ENCODE measurements around the gene SEMA4D. TPM values are rescaled to one million over a fixed set of nuclear protein-coding genes. Genes with fewer than 3 reads are reported as not detected.

The SEMA4D gene
- total RNA-seq, 1 donor, result 0.43 TPM

GRCh38 chr9:89436963-89437625 is 60.8 kb downstream of the SEMA4D start:
- TF ChIP-seq CTCF (IDR thresholded peaks at IDR 0.05; ENCODE audit: insufficient read depth, low read depth, low read length), result no peak
- no peak for DNase-seq (ENCODE audit: low read depth)

DNA sequence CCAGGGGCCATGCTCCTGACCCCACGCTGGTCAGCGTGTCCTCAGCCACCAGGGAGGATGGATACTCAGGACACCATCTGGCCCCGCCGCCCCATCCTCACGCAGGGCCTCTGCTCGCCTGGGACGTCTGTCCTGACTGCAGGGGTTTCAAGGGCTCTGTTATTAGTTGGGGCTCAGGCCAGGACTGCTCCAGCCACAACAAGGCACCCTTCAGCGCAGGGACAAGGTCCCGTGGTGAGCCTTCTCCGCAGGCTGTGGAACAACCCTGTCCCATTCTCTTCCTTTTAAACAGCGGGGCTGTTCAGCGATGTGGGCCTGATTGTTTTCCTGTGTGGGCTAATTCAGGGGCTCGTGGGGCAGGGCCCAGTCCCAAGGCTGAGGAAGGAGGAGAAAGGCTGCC is 61.6 kb downstream of the SEMA4D start:
- no peak for DNase-seq (ENCODE audit: low read depth)
- no peak for TF ChIP-seq CTCF (IDR thresholded peaks at IDR 0.05; ENCODE audit: insufficient read depth, low read depth, low read length)
- H3K4me3 ChIP-seq (ENCODE audit: low read depth, low read length), result no peak overlapping the region

More at GRCh38 chr9:89436963-89437625, 60.8 kb downstream of the SEMA4D start:
- H3K4me3 ChIP-seq (ENCODE audit: low read depth, low read length), result no peak overlapping the region

DNA sequence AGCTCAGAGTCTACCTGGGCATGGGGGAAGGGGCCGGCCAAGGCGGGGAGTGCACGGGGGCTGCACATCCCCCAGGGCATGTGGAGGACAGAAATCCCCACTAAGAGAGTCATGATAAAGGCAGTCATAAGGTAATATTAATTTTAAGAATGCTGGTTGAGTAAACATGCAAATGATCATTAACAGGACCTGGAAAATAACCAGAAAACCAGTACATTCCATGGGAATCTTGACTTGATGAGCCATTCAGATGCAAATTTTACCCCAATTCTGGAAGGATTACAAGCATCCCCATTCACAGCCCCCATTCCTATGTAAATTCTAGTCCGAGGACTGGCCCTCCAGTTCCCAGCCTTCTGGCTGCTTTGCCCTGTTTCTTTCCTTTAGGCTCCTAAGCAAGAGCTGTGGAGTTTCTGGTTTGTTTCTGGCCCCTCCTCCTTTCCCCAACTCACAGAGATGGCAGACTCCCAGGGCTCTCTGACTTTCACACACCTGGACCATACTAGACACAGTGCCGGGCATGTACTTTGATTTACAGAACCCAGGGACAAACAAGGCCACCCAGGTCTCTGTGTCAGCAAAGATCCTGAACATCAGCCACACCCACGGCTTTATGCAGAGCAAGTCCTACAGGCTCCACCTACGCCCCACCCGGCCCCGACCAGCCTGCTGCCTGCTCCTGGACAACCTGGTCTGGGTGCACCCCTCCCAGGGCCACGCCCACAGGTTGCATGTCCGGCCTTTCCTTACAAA is 62.7 kb downstream of the SEMA4D start:
- no peak overlapping the region for H3K4me3 ChIP-seq (ENCODE audit: low read depth, low read length)
- no peak for DNase-seq (ENCODE audit: low read depth)
- no peak for TF ChIP-seq CTCF (IDR thresholded peaks at IDR 0.05; ENCODE audit: insufficient read depth, low read depth, low read length)

DNA sequence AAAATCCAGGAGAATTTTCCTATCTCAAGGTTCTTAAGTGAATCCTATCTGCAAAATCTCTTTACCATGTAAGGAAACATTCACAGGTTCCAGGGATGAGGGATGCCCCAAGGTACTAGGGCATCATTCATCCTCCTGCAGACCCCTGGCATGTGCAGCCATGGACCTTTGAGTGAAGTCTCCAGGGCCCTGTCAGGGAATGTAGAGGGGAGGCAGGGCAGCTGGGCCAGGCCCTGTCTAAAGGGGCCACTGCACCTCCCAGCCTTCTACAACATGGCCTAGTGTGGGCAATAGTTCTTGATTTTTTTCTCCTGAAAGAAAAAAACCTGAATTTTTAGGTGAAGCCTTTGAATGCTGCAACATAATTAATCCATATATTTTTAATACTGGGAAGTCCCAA is 63.3 kb downstream of the SEMA4D start:
- TF ChIP-seq CTCF (IDR thresholded peaks at IDR 0.05; ENCODE audit: insufficient read depth, low read depth, low read length), result no peak
- DNase-seq (ENCODE audit: low read depth), result no peak
- no peak overlapping the region for H3K4me3 ChIP-seq (ENCODE audit: low read depth, low read length)

- DNase-seq (ENCODE audit: low read depth), result no peak
- TF ChIP-seq CTCF (IDR thresholded peaks at IDR 0.05; ENCODE audit: insufficient read depth, low read depth, low read length), result no peak
- H3K4me3 ChIP-seq (ENCODE audit: low read depth, low read length), result no peak overlapping the region
Observed at GRCh38 chr9:89433826-89434225, 64.1 kb downstream of the SEMA4D start.

DNA sequence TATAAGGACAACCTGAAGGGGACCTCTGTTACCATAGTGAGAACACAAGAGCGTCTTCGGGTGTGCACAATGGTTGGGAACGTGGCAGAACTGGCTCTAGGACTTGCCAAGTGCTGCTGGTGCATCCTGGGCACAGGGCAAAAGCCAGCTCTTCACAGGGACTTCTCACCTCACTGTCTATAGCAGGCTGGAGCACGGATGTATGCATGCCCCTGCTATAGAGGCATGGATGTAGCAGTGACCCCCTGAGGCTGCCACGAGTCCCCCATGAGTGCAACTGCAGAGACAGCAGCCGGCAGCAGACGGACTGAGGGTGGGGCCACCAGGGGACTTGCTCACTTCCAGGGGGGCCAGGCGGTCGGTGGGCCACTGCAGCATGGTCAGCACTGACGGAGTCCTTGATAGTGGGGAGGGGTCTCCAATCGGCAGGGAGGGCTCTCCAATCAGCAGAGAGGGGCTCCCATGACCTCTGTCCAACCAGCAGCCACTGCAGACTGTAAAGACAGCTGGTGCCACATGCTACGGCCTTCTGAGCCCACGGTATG is 64.9 kb downstream of the SEMA4D start:
- DNase-seq (ENCODE audit: low read depth), result no peak
- H3K4me3 ChIP-seq (ENCODE audit: low read depth, low read length), result no peak overlapping the region
- TF ChIP-seq CTCF (IDR thresholded peaks at IDR 0.05; ENCODE audit: insufficient read depth, low read depth, low read length), result no peak

Measured in fibroblast of villous mesenchyme (primary cell).